Measurements from ENCODE around the gene PAOX.

The PAOX gene

GRCh38 chr10:133388236-133388972, 9.3 kb downstream of the PAOX start:
- FAIRE-seq = no peak

DNA sequence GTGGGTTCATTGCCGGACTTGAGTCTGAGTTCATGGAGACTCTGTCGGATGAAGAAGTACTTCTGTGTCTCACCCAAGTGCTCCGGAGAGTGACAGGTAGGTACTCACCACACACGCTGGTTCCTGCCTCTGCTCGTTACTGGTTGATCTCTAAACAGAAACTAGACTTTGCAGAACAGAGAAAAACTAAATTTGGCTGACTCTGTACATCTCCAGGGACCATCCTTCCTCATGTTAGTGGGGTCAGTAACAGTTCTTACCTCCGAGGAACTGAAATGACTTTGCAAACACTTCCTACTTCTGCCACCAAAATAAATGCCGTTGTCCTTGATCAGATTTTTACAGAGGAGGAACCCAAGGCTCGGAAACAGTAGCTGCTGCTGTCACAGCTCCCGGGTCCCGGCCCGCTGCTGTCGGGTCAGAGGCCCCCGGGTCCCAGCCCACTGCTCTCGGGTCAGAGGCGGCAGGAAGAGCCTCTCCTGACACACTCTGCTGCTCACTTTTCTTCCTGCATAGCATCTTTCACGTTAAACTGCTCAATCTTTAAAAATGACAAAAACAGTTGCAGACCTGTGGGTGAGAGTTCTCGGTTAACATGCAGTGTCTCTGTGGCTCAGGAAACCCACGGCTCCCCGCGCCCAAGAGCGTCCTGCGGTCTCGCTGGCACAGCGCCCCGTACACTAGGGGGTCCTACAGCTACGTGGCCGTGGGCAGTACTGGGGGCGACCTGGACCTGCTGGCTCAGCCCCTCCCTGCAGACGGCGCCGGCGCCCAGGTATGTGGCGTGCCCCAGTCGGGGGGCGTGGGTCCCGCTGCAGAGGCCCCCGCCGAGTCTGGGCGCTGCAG, 10.1 kb downstream of the PAOX start:
- no peak for FAIRE-seq

DNA sequence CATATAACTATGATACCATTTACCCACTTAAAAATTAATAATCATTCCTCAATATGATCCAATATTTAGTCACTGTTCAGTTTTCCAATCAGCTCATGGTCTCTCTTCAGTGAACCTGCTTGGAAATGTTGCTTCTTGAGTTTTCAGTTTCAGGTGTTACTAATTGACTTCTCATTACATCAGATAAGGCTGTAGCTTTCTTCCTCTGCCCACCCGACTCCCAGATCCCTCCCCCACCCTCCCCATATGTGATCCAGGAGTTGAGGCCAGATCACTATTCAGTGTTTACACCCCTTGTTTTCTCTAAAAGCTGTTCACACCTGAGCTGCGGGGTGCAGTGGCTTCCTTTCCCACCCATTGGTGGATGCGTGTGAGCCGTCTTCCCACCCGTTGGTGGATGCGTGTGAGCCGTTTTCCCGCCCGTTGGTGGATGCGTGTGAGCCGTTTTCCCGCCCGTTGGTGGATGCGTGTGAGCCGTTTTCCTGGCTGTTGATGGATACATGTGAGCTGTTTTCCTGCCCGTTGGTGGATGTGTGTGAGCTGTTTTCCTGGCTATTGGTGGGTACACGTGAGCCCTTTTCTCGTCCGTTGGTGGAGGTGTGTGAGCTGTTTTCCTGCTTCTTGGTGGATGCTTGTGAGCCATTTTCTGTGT, 11.7 kb downstream of the PAOX start:
- no peak for FAIRE-seq

DNA sequence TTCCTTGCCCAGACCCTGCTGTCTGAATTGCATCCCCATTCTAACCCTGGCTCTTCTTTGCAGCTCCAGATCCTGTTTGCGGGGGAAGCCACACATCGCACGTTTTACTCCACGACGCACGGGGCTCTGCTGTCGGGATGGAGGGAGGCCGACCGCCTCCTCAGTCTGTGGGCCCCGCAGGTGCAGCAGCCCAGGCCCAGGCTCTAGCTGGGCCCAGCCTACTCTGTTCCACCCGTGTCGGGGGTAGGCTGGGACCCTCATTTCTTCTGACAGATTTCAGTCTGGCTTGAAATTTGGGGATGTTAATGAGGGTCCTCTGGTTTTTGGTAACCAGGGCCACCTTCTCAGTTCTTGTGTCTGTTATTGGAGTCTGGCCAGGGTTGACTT, 12.2 kb downstream of the PAOX start:
- FAIRE-seq = no peak

GRCh38 chr10:133391761-133392518, 12.9 kb downstream of the PAOX start:
- no peak for FAIRE-seq

DNA sequence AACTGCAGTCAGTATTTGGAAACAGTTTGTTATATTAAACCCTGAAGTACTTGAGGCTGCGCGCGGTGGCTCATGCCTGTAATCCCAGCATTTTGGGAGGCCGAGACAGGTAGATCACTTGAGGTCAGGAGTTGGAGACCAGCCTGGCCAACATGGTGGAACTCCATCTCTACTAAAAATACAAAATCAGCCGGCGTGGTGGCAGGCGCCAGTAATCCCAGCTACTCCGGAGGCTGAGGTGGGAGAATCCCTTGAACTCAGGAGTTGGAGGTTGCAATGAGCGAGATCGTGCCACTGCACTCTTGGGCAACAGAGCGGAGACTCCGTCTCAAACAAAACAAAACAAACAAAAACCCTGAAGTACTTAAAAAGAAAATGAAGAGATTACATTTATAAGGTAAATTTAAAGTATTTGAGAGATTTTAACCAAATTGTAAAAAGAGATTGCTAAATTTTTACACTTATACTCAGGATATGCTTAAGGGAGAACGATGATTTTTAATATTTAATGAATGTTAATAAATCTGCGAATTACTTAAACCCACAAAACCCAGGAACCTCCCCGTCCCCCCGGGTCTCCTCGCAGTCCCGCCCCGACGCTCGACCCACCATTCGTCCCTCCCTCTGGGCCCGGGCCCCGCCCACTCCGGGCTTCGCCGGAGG, 14.5 kb downstream of the PAOX start:
- peak; percentile 29 for FAIRE-seq

GRCh38 chr10:133394064-133394663, 15.1 kb downstream of the PAOX start, which contains the start of gene MTG1:
Gene MTG1 (plus strand): TSS chr10:133394157. CDS start chr10:133394221, 64 bp downstream.
- FAIRE-seq = no peak

- FAIRE-seq = no peak
Observed at GRCh38 chr10:133394801-133395221, 15.7 kb downstream of the PAOX start.

- no peak for FAIRE-seq
Observed at GRCh38 chr10:133396035-133396624, 17.1 kb downstream of the PAOX start.

DNA sequence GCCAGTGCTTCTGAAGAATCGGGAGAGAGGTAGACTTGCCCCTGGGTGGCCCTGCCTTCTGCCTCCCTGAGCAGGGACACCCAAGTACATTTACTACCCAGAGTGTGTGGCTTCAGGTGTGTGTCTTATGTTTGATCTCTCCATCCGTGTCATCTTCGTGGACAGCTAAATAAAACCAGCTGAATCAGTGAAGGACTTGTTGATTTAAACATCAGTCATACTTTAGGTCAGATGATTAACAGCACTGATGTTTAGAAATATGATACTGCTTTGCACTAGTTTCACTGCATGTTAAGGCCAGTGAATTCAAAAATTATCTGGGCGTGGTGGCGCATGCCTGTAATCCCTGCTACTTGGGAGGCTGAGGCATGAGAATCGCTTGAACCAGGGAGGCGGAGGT, 18.9 kb downstream of the PAOX start:
- no peak for FAIRE-seq

DNA sequence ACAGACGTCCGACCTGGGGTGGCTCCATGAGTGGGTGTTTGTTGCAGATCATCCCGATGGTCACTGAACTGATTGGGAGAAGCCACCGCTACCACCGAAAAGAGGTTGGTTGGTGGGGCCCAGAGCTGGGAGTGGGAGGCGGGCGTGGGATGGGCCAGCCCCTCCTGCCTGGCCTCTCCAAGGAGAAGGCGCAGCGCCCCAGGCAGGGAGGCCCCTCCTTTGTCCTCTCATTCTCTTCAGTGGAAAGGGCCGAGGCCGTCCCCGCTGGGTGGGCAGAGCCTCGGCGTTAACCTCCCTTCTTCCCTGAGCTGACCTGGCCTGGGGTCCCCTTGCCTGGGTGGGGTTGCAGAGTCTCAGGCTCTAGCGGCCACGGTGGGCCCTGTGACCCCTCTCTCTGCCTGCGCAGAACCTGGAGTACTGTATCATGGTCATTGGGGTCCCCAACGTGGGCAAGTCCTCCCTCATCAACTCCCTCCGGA, 20.1 kb downstream of the PAOX start:
- no peak for FAIRE-seq

DNA sequence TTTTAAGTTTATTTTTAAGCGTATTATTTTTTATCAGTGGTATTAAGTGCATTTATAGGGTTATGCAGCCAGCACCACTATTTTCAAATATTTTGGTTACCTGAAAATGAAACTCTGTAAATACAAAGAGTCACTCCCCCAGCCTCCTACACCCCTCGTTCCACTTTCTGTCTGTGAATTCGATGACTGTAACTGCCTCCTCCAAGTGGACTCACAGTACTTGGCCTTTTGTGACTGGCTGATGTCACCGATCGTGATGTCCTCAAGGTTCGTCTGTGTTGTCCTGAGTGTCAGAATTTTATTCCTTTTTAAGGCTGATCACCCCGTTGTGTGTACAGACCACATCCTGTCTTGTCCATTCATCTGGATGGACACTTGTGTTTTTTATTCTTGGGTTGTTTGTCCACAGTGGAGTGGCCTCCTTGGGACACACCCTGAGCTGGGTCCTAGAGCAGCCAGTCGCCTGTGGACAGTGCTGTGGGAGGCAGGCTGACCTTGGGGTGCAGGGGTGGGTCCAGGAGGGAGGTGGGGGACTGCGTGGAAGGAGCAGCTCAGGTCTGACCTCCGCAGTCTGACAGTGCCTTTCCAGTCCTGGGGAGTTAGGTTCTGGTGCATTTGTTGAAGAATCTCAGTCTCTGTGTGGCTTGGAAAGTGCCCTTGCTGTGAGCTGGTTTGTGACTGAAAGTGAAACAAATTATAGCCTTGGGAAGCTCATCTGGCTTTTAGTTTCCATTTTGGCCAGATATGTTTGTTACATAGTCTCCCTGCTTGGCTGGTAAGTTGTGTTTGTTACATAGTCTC, 21.8 kb downstream of the PAOX start:
- no peak for FAIRE-seq

DNA sequence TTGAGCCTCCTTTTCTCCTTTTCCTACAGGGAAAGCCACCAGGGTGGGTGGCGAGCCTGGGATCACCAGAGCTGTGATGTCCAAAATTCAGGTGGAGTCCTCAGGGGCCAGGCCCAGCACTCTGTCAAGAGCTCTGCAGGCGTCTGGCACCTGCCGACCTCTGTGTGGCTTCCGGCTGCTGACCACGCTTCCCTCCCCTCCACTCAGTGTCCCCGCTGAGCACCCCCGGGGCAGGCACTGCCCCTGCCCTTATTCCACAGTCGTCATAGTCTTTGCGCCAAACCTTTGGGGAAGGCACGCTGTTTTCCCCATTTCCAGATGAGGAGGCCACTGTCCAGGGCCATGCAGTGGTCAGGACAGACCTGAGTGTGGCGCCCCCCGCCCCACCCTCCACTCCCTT, 22.4 kb downstream of the PAOX start:
- no peak for FAIRE-seq

GRCh38 chr10:133401981-133402725, 23.1 kb downstream of the PAOX start:
- FAIRE-seq = no peak

- FAIRE-seq = no peak
Observed at GRCh38 chr10:133403359-133403758, 24.3 kb downstream of the PAOX start.

DNA sequence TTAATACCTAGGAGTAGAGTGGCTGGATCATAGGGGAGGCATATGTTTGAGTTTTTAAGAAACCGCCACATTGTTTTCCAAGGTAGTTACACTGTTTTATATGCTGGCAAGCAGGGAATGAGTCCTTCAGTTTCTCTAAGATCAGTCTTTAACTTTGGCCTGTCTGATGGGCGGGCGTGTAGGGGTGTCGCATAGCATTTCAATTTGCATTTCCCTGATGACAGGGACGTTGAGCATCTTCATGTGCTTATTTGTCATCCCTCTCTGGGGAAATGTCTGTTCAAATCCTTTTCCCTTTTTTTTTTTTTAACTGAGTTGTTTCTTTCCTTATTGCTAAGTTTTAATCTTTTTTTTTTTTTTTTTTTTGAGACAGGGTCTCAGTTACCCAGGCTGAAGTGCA, 24.7 kb downstream of the PAOX start:
- FAIRE-seq = no peak

- no peak for FAIRE-seq
Observed at GRCh38 chr10:133405272-133405671, 26.2 kb downstream of the PAOX start.

DNA sequence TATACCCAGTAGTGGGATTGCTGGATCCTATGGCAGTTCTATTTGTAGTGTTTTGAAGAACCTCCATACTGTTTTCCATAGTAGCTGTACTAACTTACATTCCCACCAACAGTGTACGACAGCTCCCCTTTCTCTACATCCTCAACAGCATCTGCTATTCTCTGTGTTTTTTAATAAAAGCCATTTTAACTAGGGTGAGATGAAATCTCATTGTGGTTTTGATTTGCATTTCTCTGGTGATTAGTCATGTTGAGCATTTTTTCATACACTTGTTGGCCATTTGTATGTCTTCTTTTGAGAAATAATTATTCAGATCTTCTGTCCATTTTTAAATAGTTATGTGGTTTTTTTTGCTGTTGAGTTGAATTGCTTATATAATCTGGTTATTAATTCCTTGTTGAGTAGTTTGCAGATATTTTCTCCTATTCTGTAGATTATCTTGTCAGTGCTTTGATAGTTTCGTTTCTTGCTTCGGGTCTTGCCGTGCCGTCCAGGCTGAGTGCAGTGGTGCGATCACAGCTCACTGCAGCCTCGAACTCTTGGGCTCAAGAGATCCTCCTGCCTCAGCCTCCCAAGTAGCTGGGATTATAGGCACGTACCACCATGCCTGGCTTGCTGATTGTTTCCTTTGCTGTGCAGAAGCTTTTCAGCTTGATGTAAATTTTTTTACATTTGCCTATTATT, 26.9 kb downstream of the PAOX start:
- FAIRE-seq = no peak
